ENCODE measurements around the gene RALBP1.
"Not testable (repeated sequence)": the region's sequence is repeated elsewhere in the genome, so short reads cannot be mapped to it uniquely, and the experiment has no call there.

The RALBP1 gene

DNA sequence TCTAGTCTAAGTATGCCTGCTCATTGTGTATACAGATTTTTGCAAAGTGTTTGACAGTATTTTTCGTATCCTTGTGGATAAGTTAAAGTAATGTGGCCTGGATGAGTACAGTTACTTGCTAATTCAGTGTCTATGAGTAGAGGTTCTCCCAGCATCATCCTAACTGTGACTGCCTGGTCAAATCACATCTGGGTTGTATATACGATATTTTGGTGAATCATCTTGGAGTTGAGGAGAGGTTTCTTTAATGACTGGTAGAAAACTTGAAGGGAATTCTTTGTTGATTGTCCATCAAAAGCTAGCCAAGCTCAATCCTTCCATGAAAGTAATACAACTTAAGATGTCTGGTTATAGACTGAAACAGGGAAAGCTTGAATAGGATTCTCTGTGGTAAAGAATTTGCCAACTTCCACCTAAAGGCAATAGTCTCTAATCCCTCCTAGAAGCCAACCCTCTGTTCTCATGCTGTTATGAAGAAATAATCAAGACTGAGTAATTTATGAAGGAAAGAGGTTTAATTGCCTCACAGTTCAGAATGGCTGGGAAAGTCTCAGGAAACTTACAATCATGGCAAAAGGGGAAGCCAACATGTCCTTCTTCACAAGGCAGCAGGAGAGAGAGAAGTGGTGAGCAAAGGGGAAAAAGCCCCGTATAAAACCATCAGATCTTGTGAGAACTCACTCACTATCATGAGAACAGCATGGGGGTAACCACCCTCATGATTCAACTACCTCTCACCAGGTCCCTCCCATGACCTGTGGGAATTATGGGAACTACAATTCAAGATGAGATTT, 19.4 kb upstream of the RALBP1 start:
- DNase-seq, result no peak

DNA sequence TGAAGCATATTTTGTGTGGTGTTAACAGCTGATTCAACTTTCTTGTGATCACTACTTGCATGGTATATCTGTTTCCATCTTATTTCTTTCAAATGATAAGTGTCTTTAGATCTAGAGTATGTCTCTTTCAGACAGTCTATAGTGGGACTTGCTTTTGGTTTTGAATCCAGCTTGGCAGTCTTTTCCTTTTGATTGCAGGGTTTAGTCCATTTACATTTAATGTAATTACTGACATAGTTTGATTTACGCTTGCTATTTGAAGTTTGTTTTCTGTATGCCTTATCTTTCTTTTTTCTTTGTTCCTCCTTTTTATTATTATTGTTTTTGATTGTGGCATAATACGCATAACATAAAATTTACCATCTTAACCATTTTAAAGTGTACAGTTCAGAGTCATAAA, 9.2 kb upstream of the RALBP1 start:
- no peak for DNase-seq

DNA sequence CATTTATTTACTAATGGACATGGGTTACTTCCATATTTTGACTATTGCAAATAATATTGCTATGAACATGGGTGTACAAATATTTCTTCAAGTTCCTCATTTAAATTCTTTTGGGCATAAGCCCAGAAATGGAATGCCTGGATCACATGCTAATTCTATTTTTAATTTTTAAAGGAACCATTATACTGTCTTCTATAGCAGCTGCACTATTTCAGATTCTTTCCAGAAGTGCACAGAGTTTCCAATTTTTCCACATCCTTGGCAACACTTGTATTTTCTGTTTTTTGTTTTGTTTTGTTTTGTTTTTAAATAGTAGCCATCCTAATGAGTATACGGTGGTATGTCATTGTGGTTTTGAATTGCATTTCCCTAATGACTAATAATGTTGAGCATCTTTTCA, 8.5 kb upstream of the RALBP1 start:
- DNase-seq, result no peak

DNA sequence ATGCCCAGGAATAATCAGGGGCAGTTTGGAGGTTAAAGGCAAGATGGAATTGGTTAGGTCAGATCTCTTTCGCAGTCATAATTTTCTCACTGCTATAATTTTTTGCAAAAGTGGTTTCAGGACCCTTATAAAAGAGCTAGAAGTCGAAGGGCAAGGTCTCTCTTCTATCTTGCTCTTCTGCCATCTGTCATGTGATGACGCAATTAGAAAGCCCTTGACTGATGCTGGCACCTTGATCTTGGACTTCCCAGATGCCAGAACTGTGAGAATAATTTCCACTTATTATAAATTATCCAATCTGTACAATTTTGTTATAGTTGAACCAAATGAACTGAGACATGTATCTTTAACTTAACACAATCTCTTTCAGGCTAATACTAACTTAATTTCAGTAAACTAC, 6.3 kb upstream of the RALBP1 start:
- no peak for DNase-seq

DNA sequence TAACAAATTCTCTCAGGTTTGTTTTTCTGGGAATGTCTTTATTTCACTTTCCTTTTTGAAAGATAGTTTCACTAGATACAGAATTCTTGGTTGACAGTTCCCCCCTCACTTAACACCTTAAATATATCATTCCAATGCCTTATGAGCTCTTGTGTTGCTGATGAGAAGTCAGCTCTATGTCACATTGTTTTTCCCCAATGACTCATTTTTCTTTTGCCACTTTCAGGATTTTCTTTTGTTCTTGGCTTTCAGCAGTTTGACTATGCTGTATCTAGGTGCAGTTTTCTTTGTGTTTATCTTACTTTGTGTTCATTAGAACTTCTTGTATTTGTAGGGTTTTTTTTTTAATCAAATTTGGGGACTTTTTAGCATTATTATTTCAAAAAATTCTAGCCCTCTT, 5.6 kb upstream of the RALBP1 start:
- no peak for DNase-seq

DNA sequence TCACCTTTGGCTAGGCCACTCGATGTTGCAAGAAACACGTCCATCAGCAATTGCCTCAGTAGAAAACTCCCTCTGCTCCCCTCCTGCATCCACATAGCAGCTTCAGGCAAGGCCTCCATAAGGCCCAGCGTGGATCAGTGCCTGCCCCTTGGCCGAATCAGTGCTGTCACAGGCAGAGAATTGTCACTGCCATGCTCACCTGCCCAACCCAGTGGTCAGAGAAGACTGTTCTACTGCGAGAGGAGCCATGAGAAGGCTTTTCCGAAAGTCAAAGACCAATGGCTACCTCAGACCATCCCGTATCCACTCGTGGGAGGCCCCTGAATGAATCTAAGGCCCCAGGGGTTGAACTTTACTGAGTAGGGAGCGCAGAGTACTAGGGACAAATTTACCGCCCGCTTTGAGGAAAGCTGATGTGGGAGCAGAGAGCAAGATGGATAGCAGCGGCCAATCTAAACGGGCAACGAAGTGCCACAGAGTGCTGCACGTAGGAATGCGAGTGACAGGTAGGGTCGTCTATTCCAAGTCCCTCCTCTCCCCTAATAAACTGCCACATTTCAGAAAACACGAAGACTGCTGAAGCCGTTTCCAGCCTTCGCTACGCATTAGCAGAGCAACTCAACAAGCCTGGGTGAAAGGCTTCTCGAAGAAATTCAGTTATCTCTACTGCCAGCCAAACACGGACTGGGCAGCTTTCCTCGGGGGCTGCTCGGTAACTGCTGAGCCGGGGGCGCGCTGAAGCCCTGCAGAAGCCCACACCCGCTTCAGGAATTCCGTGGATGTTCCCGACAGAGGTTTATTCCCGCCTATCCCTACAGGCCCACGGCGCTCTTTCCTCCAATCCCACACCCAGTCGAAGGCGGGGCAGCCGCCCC, 968 bp upstream of the RALBP1 start:
- DNase-seq, result no peak

DNA sequence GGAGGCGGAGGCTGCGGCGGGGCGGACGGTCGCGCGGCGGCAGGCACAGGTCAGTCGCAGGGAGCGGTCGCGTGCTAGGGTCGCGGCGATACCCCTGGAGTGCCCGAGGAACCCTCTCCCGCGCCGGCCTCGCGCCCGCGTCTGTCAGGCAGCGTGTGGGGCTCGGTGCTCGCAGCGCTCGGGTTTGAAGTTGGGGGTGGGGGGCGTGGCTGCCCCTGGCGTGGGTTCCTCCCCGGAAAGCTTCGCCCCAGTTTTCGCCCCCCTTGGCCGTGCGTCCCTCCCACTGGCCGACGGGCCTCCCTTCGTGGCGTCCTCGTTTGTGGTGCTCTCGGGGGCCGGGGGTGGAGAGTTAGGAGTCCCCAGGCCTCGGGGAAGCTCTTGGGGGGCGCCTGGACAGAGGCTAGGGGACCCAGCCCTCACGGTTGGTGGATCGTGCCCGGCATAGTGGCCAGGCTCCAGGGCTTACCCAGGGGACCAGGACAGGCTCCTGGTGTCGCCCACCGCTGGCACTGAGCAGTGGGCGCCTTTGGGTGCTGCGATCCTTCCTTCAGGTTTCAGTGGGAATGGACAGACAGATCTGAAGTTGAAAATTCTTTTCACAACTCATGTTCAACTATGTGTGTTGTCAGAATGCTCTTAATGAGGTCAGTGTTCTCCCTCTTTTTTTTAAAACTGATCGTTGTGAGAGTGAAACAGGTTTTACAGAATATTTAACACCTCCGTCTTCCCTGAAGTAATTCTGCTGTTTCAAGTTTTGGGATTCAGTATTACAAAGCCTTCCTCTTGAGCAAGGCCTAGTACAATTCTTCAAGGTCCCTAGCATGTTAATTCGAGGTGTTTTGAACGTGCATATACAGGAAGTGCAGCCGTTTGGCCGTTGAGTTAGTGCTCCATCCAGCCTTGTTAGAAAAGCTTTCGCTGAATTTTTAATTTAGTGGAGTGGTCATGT, 604 bp downstream of the RALBP1 start:
- DNase-seq, result no peak

DNA sequence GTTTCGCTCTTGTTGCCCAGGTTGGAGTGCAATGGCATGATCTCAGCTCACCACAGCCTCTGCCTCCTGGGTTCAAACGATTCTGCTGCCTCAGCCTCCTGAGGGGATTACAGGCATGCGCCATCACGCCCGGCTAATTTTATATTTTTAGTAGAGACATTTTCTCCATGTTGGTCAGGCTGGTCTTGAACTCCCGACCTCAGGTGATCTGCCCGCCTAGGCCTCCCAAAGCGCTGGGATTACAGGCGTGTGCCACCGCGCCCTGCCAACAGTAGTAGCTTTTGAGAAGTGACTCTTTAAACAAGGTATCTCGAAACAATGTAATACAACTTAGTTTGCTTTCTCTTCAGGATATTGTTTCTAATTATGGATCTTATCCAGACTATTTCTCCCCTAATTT, 1.6 kb downstream of the RALBP1 start:
- not testable (repeated sequence) for DNase-seq

DNA sequence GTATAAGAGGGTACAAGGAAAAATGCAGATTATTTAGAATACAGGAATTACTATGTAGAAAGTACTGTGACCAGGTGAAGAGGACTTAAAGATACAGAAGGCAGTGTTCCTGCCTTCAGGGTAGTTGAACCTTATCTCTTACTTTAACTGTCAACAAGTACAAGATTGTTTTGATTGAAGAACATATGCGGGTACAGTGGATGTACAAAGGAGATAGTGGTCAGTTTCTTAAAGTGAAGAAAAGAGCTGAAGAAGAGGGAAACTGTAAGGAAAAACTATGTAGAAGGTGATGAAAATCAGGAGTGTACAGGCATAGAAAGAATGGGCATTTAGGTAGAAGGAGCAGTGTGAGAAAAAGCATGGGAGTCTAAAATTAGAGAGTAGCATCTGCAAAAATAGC, 2.2 kb downstream of the RALBP1 start:
- DNase-seq, result no peak

DNA sequence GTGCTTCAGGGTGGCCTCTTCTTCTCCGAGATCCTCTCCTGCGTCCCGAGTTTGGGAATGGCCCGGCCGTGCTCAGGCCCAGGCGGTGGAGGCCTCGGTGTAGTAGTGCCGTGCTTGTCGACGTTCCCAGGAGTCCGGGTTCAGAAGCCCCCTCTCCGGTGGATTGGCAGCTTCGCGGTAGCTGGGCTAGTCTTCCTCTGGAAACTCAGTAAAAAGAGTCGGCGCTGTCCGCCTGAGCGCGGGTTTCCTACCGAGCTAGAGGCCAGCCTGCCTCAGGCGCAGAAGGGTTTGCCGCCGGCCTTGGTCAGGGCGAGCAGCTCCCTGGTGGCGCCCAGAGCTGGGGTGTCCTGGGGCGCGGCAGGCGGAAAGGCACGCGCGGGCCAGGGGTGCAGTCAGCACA, 3.2 kb downstream of the RALBP1 start:
- no peak for DNase-seq

DNA sequence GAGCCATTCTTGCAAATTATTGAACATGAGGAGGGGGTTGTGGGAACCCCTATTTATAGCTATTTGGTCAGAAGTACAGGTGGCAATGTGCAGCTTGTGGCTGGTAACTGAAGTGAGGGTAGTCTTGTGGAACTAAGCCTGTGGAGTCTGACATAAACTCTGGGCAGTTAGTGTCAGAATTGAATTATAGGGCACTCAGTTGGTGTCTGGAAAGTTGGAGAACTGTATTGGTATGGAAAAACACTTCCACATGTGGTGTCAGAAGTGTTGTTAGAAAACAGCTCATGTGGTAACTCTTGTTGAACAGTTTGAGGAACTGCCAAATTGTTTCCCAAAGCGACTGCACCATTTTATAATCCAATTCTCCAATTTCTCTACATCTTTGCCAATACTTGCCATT, 7.5 kb downstream of the RALBP1 start:
- no peak for DNase-seq

DNA sequence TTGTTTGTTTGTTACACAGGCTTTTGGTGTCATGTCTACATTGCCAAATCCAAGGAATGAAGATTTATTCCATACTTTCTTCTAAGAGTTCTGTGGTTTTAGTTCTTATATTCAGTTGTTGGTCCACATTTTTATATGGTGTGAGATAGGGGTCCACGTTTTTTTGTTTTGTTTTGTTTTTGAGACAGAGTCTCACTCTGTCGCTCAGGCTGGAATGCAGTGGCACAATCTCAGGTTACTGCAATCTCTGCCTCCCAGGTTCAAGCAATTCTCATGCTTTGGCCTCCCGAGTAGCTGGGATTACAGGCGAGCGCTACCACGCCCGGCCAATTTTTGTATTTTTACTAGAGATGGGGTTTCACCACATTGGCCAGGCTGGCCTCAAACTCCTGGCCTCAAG, 8.2 kb downstream of the RALBP1 start:
- no peak for DNase-seq

DNA sequence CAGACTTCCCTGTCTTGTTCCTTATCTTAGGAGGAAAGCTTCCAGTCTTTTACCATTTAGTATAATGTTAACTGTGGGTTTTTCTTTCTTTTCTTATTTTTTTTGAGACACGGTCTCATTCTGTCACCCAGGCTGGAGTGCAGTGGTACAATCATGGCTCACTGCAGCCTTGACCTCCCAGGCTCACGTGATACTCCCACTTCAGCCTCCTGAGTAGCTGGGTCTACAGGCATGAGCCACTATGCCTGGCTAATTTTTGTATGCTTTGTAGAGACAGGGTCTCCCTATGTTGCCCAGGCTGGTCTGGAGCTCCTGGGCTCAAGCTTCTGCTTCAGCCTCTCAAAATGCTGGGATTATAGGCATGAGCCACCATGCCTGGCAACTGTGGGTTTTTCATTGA, 9.5 kb downstream of the RALBP1 start:
- DNase-seq, result not testable (repeated sequence)

DNA sequence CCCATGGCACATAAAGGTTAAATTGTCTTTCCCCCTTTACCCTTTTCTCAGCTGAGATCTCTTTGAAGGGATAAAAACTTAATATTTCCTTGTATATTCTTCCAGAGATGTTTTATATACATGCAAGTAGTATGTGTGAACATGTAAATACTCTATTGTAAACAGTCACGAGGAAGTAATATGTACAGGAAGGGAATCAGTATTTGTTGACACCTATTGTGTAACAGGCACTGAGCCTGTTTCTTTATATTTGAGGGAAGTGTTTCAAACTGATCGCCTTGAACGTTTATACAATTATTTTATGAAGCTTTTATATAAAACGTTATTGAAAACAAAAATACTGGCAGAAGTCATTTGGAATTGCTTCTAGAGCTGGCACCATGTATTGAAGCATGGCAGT, 13.2 kb downstream of the RALBP1 start:
- no peak for DNase-seq

DNA sequence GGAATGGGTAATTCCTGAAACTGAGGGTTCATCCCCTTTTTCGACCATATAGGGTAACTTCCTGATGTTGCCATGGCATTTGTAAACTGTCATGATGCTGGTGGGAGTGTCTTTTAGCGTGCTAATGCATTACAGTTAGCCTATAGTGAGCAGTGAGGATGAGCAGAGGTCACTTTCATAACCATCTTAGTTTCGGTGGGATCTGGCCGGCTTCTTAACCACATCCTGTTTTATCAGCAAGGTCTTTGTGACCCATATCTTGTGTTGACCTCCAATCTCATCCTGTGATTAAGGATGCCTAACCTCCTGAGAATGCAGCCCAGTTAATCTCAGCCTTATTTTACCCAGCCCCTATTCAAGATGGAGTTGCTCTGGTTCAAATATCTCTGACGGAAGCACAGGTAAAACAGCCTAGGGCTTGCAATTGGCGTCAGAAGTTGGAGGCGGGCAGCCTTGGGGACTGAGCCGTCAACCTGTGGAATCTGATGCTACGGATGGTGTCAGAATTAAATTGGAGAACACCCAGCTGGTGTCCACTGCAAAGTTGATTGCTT, 19.5 kb downstream of the RALBP1 start:
- DNase-seq, result no peak

DNA sequence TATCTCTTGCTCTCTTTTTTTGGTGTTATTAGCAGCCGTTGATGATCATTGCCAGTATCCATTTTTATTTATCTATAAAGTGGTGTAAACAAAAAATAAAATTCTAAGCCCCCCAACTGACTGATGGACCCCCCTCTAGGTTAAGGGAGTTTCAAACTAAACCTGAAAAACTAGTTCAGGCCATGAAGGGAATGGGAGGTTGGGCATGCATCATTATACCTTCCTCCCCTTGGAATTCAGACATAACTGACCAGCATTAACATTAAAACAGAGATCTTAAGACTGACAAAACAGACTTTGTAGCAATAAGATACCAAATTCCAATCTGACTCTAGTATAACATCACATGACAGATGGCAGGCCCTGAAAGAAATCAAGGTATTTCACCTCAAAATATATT, 20.2 kb downstream of the RALBP1 start:
- no peak for DNase-seq

DNA sequence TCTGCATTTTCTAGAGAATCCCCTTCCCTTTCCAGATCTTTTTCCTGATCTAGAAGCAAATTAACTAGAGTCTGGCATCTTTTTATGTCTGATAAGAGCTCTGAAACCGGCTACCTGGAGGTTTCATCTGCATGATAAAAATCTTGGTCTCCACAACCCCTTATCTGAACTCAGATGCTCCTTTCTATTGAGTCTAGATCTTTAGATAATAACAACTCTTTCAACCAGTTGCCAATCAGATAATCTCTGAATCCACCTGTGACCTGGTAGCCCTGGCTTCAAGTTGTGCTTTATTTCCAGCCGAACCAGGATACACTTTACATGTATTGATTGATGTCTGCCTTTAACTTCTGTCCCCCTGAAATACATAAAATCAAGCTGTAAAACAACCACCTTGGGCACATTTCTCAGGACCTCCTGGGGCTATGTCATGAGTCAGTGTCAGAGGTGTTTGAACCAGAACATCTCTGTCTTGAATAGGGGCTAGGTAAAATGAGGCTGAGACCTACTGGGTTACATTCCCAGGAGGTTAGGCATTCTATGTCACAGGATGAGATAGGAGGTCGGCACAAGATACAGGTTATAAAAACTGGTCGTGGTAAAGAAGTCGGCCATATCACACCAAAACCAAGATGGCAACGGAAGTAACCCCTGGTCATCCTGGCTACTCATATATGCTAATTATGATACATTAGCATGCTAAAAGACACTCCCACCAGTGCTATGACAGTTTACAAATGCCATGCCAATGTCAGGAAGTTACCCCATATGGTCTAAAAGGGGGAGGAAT, 20.8 kb downstream of the RALBP1 start:
- DNase-seq, result no peak

DNA sequence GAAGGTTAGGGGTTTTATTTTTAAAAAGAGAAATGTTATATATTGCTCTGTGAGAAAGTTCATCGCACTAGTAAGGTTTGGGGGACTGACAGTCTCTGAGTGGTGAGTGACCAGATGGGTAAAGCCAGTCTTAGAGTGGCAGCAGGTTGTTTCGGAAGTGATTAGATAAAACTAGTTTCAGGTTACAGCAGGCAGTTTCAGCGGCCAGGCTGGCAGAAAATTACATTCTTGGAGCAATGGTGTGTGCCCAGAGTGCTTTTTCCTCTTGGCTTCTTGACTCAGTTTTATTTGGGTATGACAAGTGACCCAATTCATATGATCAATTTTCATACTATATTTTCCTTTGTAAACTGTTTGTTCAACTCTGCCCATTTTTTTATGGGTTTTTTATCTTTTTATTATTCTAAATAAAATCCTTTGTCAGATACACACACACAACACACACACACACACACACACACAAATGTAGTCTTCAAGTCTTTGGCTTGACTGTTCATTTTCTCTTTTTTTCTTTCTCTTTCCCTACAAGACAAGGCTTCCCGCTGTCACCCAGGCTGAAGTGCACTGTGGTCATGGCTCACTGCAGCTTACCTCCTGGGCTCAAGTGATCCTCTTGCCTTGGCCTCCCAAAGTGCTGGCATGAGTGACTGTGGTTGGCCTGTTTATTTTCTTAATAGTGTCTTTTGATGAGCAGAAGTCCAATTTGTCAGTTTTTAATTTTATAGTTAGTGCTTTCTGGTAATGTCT, 30.9 kb downstream of the RALBP1 start:
- DNase-seq, result no peak

DNA sequence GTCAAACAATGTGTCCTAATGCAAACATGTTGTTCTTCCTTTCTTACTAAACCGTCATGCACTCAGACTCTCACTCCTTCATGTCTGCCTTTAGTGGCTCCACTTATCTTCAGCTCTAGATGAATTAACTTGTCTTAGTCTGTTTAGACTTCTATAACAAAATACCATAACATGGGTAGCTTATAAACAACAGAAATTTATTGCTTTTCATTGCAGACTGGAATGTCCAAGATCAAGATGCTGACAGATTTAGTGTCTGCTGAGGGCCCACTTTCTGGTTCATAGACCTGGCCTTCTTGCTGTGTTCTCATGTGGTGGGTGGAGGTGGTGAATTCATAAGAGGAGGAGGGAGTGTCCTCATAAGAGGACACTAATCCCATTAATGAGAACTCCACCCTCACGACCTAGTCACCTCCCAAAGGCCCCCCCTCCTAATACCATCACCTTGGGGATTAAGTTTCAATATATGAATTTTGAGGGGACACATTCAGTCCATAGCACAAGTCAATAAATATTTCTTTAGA, 32.3 kb downstream of the RALBP1 start:
- DNase-seq, result no peak

DNA sequence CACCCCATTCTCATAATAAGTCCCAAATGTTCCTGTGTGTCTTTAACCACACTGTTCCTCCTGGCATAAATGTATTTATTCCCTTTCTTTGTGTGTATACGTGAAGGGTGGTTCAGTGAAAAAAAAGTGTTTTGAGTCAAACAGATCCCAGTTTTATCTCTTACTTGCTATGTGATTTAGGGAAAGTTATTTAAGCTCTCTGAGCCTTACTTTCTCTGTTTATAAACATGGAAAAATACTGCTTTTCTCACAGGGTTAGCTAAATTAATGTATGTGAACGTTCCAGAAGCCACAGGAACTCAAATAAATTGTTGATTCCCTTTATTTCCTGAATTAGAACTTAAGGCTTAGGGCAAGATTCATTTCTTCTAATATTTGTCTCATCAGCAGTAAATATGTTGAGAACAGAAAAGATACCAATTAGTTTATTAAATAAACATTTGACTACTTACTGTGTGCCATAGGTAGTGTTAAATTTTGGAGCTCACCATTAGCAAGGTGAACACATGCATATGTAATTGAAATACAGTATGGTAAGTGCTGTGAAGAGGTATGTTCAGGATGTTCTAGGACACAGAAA, 33.2 kb downstream of the RALBP1 start:
- DNase-seq, result no peak

Data from COR-L47 (cell line).